GM12878 (cell line): ENCODE measurements around the gene RBP3. TPM values are rescaled to one million over a fixed set of nuclear protein-coding genes. Genes with fewer than 3 reads are reported as not detected.

Source experiments
- ATAC-seq: fragments of 200-7000 bp; cut with Tn5 transposase; 3 replicates; pipeline ENCODE4 v1.9.1; 2020; ENCODE audit warnings: mild to moderate bottlenecking, moderate library complexity
- BruUV-seq: library from RNA; stranded (reverse); fragments of 400-500 nt; replicated peaks from 2 replicates; lab custom pipeline; 2021; lab: Mats Ljungman, UMichigan
- CTCF ChIA-PET: fragments of 300-600 bp; sonication (Branson Sonifier 250); formaldehyde crosslinking; extraction: SDS; loops from one replicate; lab custom pipeline; 2021; ENCODE audit warnings: inconsistent platforms; lab: Yijun Ruan, JAX
- POLR2A ChIA-PET: fragments of 350-600 bp; formaldehyde crosslinking; extraction: SDS; loops from one replicate; lab custom pipeline; 2021; ENCODE audit warnings: inconsistent platforms; lab: Charles Lee
- RAD21 ChIA-PET: fragments of 300-600 bp; sonication (Branson Sonifier 250); formaldehyde crosslinking; loops from one replicate; lab custom pipeline; 2023; ENCODE audit warnings: antibody characterized with exemption; ENCODE audit not compliant: unreplicated experiment; lab: Charles Lee
- SMC1A ChIA-PET: fragments of 300-600 bp; sonication (Branson Sonifier 250); formaldehyde crosslinking; loops from one replicate; lab custom pipeline; 2023; ENCODE audit not compliant: unreplicated experiment, uncharacterized antibody; lab: Charles Lee
- DNase-seq: peaks from one replicate; pipeline ENCODE4 v3.0.0-alpha.2; 2011; ENCODE audit warnings: low read depth, low spot score
- FAIRE-seq: peaks from 3 replicates; lab custom pipeline; 2011; peaks lifted over from hg19 to GRCh38; lab: Jason Lieb, UNC
- H2AFZ ChIP-seq: 2 replicates; pipeline ENCODE4 v1.6.0; 2011; ENCODE audit warnings: low read depth, low read length, control low read depth; ENCODE audit not compliant: control insufficient read depth
- H3K27ac ChIP-seq: 2 replicates; pipeline ENCODE4 v1.5.1; 2011; ENCODE audit warnings: control low read depth; ENCODE audit not compliant: control insufficient read depth, insufficient read depth
- H3K27me3 ChIP-seq, 2 experiments: replicated peaks in 1 of 2; 2 replicates each; pipeline versions ENCODE4 v1.6.0 to v1.6.1; 2011; ENCODE audit warnings: low read length in 1 of 2; ENCODE audit not compliant: control insufficient read depth in 2 of 2, insufficient read depth in 2 of 2
- H3K36me3 ChIP-seq, 2 experiments: 2 replicates each; pipeline ENCODE4 v1.5.1; 2011; ENCODE audit warnings: low read length in 1 of 2; ENCODE audit not compliant: control insufficient read depth in 2 of 2, insufficient read depth in 2 of 2
- H3K4me1 ChIP-seq: 2 replicates; pipeline ENCODE4 v1.6.1; 2011; ENCODE audit warnings: mild to moderate bottlenecking, low read length, moderate library complexity, mixed read lengths; ENCODE audit not compliant: control insufficient read depth, insufficient read depth
- H3K4me2 ChIP-seq: 2 replicates; pipeline ENCODE4 v1.6.0; 2011; ENCODE audit warnings: control low read depth; ENCODE audit not compliant: control insufficient read depth, insufficient read depth
- H3K4me3 ChIP-seq: fragments of 200-600 bp; sonication (generic); 2 replicates; pipeline ENCODE4 v1.5.1; 2016
- H3K79me2 ChIP-seq: 2 replicates; pipeline ENCODE4 v1.6.0; 2011; ENCODE audit warnings: low read length; ENCODE audit not compliant: control insufficient read depth, insufficient read depth
- H3K9ac ChIP-seq: 2 replicates; pipeline ENCODE4 v1.8.0; 2011; ENCODE audit warnings: low read length, control low read depth, mixed read lengths; ENCODE audit not compliant: control insufficient read depth, insufficient read depth
- H3K9me3 ChIP-seq: replicated peaks from 3 replicates; pipeline ENCODE4 v1.5.1; 2011; ENCODE audit warnings: mild to moderate bottlenecking, low read length; ENCODE audit not compliant: control insufficient read depth, insufficient read depth
- H4K20me1 ChIP-seq: 2 replicates; pipeline ENCODE4 v1.6.0; 2011; ENCODE audit not compliant: control insufficient read depth, insufficient read depth
- EGR1 ChIP-seq, 2 experiments: IDR thresholded peaks; 1 replicate in 1 of 2; 2 replicates in 1 of 2; pipeline ENCODE4 v1.6.1; 2011 to 2012; ENCODE audit warnings: low read depth in 2 of 2, low read length in 2 of 2, borderline replicate concordance in 1 of 2, mild to moderate bottlenecking in 1 of 2, moderate library complexity in 1 of 2
- IKZF1 ChIP-seq: fragments of 450-650 bp; conservative IDR thresholded peaks from 2 replicates; pipeline ENCODE4 v1.6.1; 2017; ENCODE audit warnings: antibody characterized with exemption, mild to moderate bottlenecking
- NFYB ChIP-seq: IDR thresholded peaks from 2 replicates; pipeline ENCODE4 v1.6.1; 2011; ENCODE audit warnings: low read depth, mild to moderate bottlenecking, low read length, improper control_type of control experiment, moderate library complexity; ENCODE audit not compliant: insufficient read depth
- NKRF ChIP-seq: fragments of 450-650 bp; conservative IDR thresholded peaks from 2 replicates; pipeline ENCODE4 v1.6.1; 2017; ENCODE audit warnings: mild to moderate bottlenecking, moderate library complexity
- PAX8 ChIP-seq: fragments of 450-650 bp; IDR thresholded peaks from 2 replicates; pipeline ENCODE4 v1.6.1; 2017; ENCODE audit warnings: mild to moderate bottlenecking, moderate library complexity
- PML ChIP-seq: IDR thresholded peaks from 2 replicates; pipeline ENCODE4 v1.6.1; 2012; ENCODE audit warnings: low read length, inconsistent platforms
- RUNX3 ChIP-seq: IDR thresholded peaks from 2 replicates; pipeline ENCODE4 v1.6.1; 2012; ENCODE audit warnings: low read length, inconsistent platforms
- TCF3 ChIP-seq: IDR thresholded peaks from 2 replicates; pipeline ENCODE4 v1.6.1; 2012; ENCODE audit warnings: low read depth, mild to moderate bottlenecking, low read length, borderline replicate concordance; ENCODE audit not compliant: insufficient read depth
- YY1 ChIP-seq: IDR thresholded peaks from 2 replicates; pipeline ENCODE4 v1.6.1; 2011; ENCODE audit warnings: low read depth, mild to moderate bottlenecking, low read length
- WGBS: methylation state at CpG from one replicate; pipeline ENCODE4 v1.1.6; 2016; ENCODE audit warnings: low lambda C conversion rate; ENCODE audit not compliant: insufficient replicate concordance, insufficient coverage; ENCODE audit errors: missing lambda C conversion rate; 5-methylcytosine and 5-hydroxymethylcytosine counted together
- in situ Hi-C: fragments of 300-500 bp; cut with MboI; formaldehyde crosslinking; loops from 9 replicates; pipeline ENCODE4 v1.14.3; 2018; ENCODE audit warnings: mixed read lengths
- intact Hi-C: fragments of 100-400 bp; cut with micrococcal nuclease; formaldehyde crosslinking; loops from one replicate; pipeline ENCODE4 v1.14.2; 2022; ENCODE audit not compliant: unreplicated experiment
- polyA plus RNA-seq, 11 experiments: library from polyadenylated mRNA; depleted of rRNA in 4 of 11; unstranded in 6 of 11; stranded (reverse) in 5 of 11; fragments of >200 nt; fragmentation: Nextera tagmentation in 4 of 11; fragmentation: Illumina TruSeq in 1 of 11; extraction: Ambion mirVana in 4 of 11; extraction: Trizol in 1 of 11; gene quantifications; 1 replicate in 1 of 11; 2 replicates in 10 of 11; pipeline versions ENCODE4 v1.2.1 to v1.2.3, GENCODE V29; 2011 to 2016; ENCODE audit warnings: inconsistent platforms in 2 of 11, missing spikeins in 2 of 11, low read depth in 1 of 11
- total RNA-seq, 4 experiments: library from RNA; depleted of rRNA in 3 of 4; stranded (reverse); fragments of >200 nt in 3 of 4; fragmentation: Illumina TruSeq in 1 of 4; extraction: Trizol in 1 of 4; gene quantifications; 2 replicates each; pipeline versions ENCODE4 v1.2.1 to v1.2.3, GENCODE V29; 2013 to 2021

Gene RBP3
- total and polyA plus RNA-seq, 10 of the 15 experiments (the other 5 are each of a cell fraction or from before 2014, with no cell fraction given), result not detected

GRCh38 chr10:47310090-47310505 is 38.1 kb upstream of the RBP3 start:
- H3K36me3 ChIP-seq, result no peaks in the 10 kb centered on the region
- no TSS peak for BruUV-seq
- no peaks in the 10 kb centered on the region for H3K9me3 ChIP-seq
- H3K4me1 ChIP-seq, result no peaks in the 10 kb centered on the region
- H3K27me3 ChIP-seq, result no peaks in the 10 kb centered on the region; a peak in 1 of 4 replicates
- H3K4me2 ChIP-seq, result no peak overlapping the region
- SMC1A ChIA-PET, result interaction anchor here (4.4 to 7.4 kb wide), 2 partner anchors 262 to 285 kb away, joined by 20 to 66 read pairs; no protein-coding TSS in a partner anchor
- no peak overlapping the region for H3K4me3 ChIP-seq
- no peak overlapping the region for H2AFZ ChIP-seq
- RAD21 ChIA-PET, result no interaction called here
- no peak for FAIRE-seq
- intact Hi-C loops, result loop anchor here (5.0 kb wide), 1 partner anchor 313 kb away; no protein-coding TSS in a partner anchor
- POLR2A ChIA-PET, result no interaction called here
- TF ChIP-seq EGR1 (IDR thresholded peaks at IDR 0.05; ENCODE audit: borderline replicate concordance in 1 of 2, low read depth in 2 of 2, low read length in 2 of 2) (no peak), TCF3 (no peak), IKZF1 (no peak), PML (no peak), RUNX3 (no peak), NKRF (no peak), PAX8 (no peak), YY1 (no peak), NFYB (no peak)
- ATAC-seq, result no peak
- no peak for DNase-seq
- no peak overlapping the region for H3K9ac ChIP-seq
- H3K27ac ChIP-seq, result no peak overlapping the region
- in situ Hi-C loops, result no loop called here
- H3K79me2 ChIP-seq, result no peaks in the 10 kb centered on the region
- 67% methylated on average over 20 of the region's 37 CpGs for WGBS
- no peaks in the 10 kb centered on the region for H4K20me1 ChIP-seq
- CTCF ChIA-PET, result interaction anchor here (3.4 to 6.8 kb wide), 2 partner anchors 12 to 264 kb away, joined by 10 to 135 read pairs; no protein-coding TSS in a partner anchor
